ENCODE measurements around the gene SYNJ2.

SYNJ2 gene

DNA sequence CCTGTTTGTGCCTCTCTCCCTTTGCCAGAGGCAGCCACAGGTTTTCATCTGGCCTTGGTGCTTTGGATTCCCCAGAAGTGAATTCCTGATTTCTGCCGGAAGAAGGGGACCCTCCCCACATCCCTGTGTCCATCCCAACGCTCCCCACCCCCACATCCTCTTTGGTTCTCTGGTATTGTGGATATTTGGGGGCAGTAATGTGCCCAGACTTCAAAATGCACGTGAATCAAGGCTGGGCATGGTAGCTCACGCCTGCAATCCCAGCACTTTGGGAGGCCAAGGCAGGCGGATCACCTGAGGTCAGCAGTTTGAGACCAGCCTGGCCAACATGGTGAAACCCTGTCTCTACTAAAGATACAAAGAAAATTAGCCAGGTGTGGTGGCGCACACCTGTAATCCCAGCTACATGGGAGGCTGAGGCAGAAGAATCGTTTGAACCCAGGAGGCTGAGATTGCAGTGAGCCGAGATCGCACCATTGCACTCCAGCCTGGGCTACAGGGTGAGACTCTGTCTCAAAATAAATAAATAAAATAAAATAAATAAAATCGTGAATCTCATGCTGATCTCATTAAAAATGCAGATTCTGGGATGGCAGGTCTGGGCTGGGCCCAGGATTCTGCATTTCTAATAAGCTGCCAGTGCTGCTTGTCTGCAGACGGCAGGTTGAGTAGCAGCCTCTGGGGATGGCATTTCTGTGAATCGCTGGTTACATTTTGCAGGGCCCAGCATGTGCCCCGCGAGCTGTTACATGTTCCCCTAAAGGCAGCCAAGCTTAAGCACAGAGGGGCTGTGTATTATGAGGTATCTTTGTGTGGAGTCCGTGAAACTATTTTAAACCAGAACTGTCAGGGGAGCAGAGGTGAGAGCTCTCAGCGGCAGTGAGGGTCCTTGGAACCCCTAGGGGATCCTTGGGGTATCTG, 49.0 kb downstream of the SYNJ2 start:
- DNase-seq, result no peak

DNA sequence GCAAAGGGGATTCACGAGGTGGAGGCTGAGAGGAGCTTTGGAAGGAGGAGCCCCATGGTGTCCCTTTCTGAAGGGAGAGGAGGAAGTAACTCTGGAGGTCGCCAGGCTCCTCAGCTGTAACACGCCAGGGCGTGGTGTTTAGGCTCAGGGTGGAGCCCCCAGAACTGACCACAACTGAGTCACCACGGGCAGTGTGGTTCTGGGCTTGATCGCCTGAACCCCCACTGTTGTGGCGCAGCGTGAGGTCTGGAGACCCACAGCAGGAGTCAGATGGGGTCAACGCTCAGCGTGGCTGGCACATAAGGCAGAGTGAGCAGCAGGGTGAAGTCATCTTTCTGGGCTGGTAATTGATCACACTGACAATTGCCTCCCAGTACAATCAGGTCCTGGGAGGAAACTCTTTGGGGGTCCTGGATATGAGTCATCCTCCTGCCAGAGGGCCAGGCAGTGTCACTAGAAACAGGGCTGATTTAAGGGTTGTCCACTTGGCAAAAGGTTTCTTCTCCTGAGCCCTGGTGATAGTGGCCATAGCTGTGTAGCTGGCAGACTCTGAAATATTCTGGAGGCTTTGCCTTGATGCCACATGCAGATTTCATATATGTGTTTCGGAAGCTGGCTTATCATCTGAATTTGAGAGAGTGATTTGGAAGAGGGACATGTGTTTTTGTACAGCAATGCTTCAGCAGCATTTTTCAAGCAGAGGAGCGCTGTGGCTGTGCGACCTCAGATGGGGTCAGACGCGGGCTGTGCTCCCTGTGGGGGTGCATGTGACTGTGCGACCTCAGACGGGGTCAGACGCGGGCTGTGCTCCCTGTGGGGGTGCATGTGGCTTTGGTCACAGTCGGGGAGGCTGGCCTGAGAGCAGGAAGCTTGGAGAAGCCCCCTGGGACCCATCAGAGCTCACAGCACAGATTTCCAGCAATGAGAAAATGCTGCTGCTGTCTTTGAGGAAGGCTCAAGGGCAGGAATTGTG, 50.0 kb downstream of the SYNJ2 start:
- no peak for DNase-seq

DNA sequence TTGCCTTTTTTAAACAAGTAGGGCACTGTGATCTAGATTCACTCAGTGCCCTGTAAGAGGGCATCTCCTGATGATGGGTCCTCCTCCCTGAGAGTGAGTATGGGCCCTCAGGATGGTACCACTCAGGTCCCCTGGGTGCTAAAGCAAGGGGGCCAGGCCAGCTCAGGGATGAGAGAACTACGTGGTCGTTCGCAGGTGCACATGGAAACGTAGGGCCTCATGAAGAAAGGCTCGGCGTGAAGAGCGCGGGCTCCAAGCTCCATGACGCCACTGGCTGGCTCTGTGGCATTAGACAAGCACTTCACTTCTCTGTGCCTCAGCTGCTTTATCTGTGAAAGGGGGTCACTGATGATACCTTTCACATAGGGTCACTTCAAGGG, 50.7 kb downstream of the SYNJ2 start:
- no peak for DNase-seq

GRCh38 chr6:158033077-158033750, 51.6 kb downstream of the SYNJ2 start:
- no peak for DNase-seq

GRCh38 chr6:158033751-158034702, 52.4 kb downstream of the SYNJ2 start:
- no peak for DNase-seq

DNA sequence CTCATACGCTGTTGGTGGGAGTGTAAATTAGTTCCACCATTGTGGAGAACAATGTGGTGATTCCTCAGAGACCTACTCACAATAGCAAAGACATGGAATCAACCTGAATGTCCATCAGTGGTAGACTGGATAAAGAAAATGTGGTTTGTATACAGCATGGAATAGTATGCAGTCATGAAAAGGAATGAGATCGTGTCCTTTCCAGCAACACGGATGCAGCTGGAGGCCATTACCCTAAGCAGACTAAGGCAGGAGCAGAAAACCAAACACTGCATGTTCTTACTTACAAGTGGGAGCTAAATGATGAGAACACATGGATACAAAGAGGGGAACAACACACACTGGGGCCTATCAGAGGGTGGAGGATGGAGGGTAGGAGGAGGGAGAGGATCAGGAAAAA, 54.6 kb downstream of the SYNJ2 start:
- no peak for DNase-seq

DNA sequence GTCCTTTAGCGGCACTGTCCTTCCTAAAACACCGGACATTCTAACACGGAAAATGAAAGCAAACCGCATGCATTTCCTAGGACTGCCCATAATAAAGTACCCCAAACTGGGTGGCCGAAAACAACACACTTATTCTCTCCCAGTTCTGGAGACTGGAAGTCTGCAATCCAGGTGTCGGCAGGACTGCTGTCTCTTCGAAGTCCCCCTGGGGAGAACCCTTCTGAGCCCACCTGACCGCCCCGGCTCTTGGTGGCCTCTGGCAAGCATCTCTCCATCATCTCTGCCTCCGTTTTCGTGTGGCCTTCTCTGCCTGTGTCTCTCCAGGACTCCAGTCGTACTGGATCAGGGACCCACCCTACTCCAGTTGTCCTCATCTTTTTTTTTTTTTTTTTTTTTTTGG, 55.4 kb downstream of the SYNJ2 start:
- DNase-seq, result no peak

DNA sequence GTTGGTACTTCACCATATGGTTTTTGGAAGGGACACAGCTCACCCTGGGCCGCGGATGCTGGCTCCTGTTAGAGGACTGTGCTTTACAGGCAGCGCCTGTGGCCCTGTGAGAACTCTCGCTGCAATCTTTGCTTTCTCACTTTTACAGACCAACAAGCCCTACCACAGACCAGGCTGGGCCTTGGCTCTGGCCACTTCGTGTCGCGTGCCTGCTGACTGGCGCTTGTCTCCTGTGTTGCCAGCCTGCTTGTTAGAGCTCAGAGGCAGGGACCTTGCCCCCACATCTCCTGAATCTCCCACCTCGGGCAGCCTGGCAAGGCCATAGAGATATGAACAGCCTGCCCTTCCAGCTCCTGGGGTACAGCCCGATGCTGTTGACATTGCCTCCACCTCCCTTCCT, 56.1 kb downstream of the SYNJ2 start:
- no peak for DNase-seq

GRCh38 chr6:158038291-158039177, 56.9 kb downstream of the SYNJ2 start:
- DNase-seq, result no peak

DNA sequence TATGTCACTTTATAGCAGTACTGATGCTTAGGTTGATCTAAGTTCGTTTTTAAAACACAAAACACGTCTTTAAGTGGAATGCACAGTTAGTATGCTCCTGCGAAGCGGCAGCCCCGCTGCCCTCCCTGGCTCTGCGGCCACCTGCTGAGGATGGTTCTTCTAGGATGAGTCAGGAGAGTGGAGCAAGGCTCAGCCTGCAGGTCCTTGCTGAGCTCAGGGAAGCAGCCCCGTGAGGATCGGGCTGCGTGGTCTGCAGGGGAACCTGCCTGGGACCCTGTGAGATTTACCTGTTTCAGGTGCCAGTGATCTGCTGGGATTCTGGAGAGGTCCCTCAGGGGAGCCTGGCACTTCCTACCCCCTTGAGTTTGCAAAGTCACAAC, 57.5 kb downstream of the SYNJ2 start:
- no peak for DNase-seq

DNA sequence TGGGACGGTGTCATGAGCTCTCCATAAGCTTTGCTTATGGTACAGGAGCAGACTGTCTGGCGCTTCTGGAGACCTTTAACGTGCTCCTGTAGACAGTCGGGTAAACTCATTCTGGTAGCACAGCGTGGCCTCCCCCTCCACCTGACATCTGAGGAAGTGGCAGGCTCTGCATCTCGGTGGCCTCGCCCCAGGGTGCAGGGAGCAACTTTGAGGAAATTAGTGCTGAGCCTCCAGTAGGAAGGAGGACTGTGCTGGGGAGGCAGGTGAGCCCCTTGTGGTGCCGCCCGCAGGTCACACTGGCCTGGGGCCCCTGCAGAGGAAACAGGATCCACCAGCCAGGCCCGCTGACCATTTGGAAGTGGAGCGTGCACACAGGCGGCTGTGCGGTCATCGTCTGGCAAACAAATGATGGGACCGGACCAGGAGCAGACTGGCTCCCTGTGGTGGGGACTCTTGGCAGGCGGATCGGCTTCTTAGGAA, 57.9 kb downstream of the SYNJ2 start:
- DNase-seq, result no peak

DNA sequence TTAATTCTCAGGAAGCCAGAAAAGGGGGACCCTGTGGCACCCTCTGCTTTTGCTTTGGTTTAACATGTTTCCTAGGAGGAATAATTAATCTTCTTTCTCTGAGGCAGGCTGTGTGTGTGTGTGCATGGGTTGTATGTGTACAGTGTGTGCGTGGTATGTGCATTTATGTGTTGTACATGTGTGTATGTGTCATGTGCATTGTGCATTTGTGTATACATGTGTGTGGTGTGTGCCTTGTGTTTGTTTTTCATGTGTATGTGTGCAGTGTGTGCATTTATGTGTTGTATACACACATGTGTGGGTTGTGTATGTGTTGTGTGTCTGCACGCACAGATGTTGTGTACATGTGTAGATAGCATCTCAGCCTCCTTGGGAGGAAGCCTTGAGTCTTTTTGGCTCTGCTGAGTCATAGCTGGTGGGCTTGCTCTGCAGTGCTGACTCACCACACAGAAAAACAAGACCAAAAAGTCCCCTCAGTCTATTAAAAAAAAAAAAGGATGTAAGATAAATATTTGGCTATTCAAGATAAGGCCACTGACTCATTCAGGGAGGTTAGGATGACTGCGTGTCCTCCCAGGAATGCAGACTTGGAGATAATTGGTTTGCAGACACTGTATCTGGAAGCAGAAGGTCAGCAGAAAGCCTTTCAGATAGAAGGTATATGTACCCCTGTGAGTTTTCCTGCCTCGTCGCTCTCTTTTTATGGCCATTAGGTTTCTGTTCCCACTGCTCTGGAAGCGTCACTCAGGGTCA, 58.6 kb downstream of the SYNJ2 start:
- no peak for DNase-seq

DNA sequence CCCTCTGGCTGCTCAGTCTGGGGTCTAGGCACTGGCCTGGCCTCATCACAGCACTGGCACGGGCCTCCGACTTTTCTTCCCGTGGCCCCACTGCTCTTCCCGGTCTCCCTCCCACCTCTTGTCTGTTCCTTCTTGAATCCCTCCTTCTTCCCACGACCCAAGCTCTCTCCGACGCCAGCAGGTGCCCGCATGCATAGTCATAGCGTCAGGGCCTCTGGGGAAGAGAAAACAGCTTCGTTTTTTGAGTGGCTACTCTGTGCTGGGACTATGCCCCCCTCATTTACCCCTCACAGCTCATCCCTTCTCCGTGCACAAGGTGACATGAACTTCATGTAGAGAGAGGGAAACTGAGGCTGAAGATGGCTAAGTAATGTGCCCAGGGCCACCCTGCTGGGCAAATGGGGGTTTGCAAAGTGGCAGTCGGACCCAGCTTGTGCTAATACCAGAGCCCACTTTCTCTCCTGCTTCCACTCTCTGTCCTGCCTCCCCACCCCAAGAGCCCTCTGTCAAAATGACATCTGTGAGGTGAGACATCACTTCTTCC, 59.2 kb downstream of the SYNJ2 start:
- DNase-seq, result no peak

DNA sequence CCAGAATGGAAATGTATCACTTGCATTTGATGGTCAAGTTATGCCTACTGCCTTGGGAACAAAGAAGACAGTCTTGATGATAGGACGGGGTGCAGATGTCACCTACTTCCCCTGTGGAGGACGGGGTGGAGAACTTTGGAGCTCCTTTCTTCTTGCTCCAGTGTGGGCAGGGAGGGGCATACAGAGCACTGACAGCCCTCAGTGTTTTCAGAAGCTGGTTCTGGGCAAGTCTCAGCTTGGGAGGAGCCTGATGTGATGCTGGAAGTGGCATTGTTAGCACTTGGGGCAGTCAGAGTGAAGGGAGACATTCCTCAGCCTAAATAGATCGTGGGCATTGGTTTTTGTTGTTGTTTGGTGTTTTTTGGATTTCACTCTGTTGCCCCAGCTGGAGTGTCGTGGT, 59.7 kb downstream of the SYNJ2 start:
- DNase-seq, result no peak

GRCh38 chr6:158041788-158042187, 60.1 kb downstream of the SYNJ2 start:
- DNase-seq, result no peak

- no peak for DNase-seq
These were observed 60.7 kb downstream of the SYNJ2 start for GRCh38 chr6:158042245-158042798.

GRCh38 chr6:158043008-158043407, 61.3 kb downstream of the SYNJ2 start:
- no peak for DNase-seq

- no peak for DNase-seq
These were observed 62.2 kb downstream of the SYNJ2 start for GRCh38 chr6:158043586-158044524.
